Right forelimb (tissue), 1 donor: ENCODE results near the gene CDK13.
"Not testable (repeated sequence)": the region's sequence is repeated elsewhere in the genome, so short reads cannot be mapped to it uniquely, and the experiment has no call there.

Experiments used
- DNase-seq: peaks from one replicate; pipeline ENCODE4 v3.0.0-alpha.2; 2018

Gene CDK13

DNA sequence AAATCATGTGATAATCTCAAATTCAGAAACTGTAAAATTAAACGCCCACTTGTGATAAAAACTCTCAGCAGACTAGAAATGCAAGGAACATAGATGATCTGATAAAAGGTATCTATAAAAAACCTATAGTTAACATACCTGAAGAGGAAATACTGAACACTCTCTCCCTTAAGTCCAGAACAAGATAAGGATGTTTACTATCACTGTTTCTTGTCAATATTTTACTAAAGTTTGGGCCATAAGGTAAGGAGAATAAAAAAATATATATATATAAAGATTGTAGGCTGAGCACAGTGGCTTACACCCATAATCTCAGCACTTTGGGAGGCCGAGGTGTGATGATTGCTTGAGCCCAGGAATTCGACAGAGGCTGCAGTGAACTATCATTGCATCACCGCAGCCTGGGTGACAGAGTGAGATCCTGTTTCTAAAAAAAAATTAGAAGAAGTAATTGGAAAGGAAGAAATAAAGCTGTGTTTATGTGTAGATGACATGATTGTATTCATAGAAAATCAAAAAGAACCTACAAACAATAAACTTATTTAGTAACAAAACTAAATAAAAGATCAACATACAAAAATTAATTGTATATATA lies 155.9 kb downstream of the CDK13 start:
- no peak for DNase-seq

DNA sequence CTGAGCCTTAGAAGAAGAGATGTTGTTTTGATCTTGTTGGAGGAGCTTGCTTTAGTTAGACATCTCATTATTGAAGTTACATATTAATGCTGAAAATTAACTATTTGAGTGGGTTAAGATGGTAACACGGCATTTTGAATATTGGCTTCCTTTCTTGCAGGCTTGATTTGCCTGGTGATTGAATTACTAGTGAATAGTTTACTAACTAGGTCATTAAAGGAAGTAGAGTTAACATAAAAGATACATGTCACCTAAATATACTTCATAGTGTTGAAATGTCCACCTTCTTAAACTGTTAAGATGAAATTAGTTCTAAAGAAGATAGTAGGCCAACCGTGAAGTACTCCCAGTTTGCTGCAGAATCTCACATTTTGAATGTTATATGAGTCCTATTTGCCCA lies 165.9 kb downstream of the CDK13 start:
- no peak for DNase-seq

DNA sequence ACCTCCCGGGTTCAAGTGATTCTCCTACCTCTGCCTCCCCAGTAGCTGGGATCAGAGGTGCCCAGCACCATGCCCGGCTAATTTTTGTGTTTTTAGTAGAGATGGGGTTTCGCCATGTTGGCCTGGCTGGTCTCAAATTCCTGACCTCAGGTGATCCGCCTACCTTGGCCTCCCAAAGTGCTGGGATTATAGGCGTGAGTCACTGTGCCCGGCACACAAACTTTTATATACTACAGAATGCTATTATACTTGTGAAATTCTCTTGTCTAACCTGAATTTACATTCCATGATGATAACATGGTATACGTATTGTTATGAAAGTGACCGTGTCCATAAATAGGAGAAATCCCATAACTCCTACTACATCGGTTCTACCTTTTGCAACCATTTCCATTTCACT lies 167.1 kb downstream of the CDK13 start:
- not testable (repeated sequence) for DNase-seq

DNA sequence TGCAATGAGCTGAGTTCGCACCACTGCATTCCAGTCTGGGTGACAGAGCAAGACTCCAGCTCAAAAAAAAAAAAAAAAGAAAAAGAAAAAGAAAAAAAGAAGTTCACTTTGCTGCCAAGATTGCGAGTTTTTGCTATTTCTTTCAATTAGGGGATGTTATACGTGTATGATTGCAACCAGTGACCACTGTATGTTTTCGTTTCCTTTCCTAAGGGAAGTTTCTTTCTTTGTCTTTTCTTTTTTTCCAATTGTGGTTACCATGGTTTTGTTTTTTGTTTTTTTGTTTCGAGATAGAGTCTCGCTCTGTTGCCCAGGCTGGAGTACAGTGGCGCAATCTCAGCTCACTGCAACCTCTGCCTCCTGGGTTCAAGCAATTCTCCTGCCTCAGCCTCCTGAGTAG lies 168.1 kb downstream of the CDK13 start:
- not testable (repeated sequence) for DNase-seq

DNA sequence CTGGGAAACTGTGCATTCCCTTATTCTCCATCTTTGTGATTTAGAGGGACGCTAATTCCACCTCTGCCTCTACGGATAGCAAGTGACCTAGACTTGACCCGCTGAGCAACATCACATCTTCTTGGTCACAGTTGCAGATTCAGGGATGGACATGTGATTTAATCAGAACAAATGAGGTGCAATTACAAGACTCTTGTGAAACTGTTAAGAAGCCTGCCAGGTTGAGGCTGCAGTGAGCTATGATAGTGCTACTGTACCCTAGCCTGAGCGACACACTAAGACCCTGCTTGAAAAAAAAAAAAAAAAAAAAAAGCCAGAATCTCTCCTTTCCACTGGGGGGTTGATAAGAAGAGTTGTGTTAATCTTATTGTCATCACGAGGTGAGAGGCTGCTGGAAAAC lies 170.0 kb downstream of the CDK13 start:
- no peak for DNase-seq

DNA sequence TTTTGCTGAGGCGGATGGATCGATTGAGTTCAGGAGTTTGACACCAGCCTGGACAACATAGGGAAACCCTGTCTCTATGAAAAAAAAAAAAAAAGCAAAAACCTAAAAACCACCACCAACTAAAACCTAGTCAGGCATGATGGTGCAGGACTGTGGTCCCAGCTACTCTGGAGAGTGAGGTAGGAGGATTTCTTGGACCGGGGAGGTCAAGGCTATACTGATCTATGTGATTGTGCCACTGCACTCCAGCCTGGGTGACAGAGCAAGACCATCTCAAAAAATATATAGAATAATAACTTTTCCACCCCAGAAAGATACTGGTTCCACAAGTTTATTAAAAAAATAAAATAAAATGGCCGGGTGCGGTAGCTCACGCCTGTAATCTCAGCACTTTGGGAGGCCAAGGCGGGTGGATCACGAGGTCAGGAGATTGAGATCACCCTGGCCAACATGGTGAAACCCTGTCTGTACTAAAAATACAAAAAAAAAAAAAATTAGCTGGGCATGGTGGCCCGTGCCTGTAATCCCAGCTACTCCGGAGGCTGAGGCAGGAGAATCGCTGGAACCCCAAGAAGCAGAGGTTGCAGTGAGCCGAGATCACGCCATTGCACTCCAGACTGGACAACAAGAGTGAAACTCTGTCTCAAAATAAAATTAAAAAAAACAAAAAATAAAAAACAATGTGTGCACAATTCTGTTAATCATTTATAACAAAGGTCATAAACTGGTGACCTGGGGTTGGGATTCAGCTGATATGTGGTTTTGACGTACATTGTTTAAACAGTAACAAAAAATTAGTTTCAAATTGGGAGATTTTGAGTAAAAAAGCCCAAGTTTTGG lies 172.3 kb downstream of the CDK13 start:
- not testable (repeated sequence) for DNase-seq

DNA sequence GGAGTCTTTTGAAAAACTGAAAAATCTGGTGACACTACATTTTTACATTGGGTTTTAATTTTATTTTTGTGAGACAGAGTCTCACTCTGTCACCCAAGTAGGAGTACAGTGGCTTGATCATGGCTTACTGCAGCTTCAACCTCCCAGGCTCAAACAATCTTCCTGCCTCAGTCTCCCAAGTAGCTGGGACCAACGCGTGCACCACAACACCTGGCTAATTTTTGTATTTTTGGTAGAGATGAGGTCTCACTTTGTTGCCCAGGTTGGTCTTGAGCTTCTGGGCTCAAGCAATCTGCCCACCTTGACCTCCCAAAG lies 172.8 kb downstream of the CDK13 start:
- no peak for DNase-seq

DNA sequence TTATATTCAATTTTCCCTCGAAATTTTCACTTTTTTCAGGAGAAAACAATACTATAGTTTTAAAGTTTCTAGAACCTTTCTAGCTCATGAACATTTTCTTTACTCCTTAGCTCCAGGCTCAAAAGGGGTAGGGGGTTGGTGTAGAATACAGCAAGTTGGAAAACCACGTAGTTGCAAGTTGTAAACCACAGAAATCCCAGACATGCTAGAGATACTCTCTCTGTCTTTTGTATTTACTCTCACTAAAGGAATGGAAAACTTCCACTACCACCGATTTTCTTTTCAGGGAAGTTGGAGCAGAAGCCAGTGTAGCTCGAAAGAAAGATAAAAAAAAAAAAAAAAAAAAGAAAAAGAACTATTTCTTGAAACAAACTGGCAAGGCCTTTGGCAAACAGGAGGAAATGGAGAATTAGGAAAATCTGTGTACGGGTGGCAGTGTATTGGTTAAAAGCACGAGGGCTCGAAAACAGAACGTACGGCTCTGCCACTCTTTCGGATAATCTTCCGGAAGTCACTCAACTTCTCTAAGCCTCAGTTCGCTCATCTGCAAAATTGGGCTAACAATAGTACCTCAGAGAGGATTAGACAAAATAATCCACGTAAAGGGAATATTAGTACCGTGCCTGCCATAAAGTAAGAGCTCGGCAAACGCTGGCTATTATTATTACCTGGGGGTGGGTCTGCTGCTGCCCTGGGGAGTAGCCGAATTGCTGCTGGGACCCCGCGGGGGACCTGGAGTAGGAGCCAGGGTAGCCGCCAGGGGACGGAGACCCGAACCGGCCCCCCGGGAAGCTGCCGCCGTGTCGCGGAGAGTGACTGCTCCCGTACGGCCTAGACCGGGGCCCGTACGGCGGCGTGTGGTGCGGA lies 183.7 kb downstream of the CDK13 start:
- no peak for DNase-seq

DNA sequence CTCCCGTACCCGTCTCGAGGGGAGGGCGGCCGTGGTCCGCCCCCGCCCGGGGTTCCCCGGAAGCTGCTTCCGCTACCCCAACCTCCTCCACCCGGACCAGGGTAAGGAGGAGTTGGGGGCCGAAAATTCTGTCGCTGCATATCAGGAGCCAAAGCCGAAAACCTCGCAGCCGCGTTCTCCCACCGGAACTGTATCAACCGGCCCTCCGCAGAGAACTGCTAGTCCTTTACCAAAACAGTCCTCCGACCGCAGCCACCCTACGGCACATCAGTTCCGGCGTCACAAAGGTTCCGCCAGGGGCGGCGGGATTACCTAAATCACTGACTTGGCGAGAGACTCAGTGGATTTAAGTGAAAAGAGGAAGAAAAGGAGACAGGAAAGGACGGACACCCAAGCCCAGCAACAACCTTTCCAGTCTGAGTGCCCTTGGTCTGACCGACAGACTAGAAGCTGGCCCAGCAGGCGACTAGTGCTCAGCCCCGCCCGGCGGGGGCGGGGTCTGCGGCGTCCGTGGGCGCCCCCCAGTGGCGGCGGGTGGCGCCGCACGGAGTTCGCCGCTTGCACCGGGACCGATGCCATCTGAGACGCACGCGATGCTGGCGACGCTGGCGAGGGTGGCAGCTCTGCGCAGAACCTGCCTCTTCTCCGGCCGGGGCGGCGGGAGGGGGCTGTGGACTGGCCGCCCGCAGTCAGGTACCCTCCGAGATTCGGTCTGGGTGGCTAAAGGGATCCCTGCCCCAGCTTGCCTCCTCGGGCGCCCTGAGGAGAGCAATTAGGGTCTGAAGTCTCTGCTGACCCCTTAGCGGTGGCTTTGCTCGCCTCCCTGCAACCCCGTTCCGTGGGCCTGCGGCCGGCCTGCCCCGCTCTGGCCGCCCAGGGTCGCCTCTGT lies 184.6 kb downstream of the CDK13 start, which contains the start of the genes MPLKIP and SUGCT:
TSS of gene MPLKIP (minus strand) at position 195 of the 889 bp plus-strand sequence. CDS start at position 140, 55 bp downstream.
TSS of gene SUGCT (plus strand) at position 578 of the 889 bp plus-strand sequence.
- DNase-seq = peak; percentile 93

DNA sequence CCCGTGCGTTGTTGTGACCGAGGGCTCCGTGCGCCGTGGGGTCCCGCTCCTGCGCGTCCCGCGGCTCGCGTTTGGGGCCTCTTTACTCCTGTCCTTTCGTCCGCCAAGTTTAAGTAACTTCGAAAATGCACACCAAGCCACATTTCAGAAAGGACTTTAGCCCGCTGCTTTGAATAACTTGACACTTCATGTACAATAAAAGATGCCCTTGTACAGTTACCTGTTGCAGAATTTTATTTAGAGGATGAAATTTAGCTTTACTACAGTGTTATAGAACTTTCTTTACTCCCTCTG lies 185.2 kb downstream of the CDK13 start:
- DNase-seq = no peak

DNA sequence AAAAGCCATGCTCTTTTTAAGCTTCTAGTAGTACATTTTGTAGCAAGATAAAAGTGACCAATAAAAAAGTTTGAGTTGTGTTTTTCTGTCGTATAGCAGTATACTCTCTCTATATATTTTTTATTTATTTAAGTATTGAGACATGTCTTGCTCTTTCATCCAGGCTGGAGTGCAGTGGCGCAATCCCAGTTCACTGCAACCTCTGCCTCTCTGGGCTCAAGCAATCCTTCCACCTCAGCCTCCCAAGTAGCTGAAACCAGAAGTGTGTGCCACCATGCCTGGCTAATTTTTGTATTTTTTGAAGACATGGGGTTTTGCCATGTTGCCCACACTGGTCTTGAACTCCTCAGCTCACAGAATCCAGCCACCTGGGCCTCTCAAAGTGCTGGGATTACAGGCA lies 187.5 kb downstream of the CDK13 start:
- no peak for DNase-seq

DNA sequence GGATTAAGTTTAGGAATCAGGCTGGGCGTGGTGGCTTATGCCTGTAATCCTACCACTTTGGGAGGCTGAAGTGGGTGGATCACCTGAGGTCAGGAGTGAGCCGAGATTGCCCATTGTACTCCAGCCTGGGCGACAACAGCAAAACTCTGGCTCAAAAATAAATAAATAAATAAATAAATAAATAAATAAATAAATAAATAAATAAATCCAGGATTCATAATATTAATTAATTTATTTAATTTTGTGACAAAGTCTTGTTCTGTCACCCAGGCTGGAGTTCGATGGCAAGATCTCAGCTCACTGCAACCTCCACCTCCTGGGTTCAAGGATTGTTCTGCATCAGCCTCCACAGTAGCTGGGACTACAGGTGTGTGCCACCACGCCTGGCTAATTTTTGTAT lies 188.9 kb downstream of the CDK13 start:
- no peak for DNase-seq

DNA sequence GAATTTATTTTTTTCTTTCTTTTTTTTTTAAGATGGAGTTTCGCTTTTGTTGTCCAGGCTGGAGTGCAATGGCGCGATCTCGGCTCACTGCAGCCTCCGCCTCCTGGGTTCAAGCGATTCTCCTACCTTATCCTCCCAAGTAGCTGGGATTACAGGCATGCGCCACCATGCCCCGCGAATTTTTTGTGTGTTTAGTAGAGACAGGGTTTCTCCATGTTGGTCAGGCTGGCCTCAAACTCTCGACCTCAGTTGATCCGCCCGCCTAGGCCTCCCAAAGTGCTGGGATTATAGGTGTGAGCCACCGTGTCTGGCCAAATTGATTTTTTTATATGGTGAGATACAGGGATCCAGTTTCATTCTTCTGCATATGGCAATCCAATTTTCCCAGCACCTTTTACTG lies 189.8 kb downstream of the CDK13 start:
- not testable (repeated sequence) for DNase-seq

DNA sequence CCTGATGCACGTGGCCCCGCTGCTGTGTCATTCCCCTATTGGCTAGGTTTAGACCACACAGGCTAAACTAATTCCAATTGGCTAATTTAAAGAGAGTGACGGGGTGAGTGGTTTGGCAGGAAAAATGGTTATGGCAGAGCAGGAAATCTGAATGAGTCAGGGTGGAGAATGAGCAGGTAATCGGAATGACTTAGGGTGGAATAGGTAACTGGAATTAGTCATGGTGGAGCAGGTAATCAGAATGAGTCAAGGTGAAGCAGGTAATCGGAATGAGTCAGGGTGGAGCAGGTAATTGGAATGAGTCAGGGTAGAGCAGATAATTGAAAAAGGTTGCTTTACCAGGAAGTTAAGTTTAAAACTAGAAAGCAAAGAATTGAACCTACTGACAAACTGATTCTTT lies 191.9 kb downstream of the CDK13 start:
- not testable (repeated sequence) for DNase-seq

DNA sequence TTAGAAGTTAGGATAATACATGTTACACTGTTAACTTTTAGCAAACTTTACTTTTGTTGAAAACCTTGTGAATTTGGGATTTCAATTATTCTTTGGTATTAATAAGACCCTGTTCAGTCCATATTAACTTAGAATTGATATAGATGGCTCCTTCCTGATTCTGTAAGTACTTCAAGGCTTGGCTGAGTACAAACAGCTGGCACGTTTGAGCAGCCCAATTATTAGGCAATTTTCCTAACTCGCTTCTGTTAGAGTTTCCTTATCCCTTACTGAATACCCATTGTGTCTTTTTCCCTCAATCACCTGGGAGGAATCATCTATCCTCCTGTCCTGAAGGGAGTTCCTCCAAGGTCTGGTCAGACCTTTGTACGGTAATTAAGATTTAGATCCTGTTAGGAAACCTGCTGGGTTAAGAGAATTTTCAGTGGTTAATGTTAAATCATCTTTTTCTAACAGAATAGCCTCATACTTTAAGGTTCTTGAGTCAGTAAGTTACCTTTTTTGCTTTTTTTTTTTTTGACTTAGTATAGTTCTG lies 195.6 kb downstream of the CDK13 start:
- not testable (repeated sequence) for DNase-seq

DNA sequence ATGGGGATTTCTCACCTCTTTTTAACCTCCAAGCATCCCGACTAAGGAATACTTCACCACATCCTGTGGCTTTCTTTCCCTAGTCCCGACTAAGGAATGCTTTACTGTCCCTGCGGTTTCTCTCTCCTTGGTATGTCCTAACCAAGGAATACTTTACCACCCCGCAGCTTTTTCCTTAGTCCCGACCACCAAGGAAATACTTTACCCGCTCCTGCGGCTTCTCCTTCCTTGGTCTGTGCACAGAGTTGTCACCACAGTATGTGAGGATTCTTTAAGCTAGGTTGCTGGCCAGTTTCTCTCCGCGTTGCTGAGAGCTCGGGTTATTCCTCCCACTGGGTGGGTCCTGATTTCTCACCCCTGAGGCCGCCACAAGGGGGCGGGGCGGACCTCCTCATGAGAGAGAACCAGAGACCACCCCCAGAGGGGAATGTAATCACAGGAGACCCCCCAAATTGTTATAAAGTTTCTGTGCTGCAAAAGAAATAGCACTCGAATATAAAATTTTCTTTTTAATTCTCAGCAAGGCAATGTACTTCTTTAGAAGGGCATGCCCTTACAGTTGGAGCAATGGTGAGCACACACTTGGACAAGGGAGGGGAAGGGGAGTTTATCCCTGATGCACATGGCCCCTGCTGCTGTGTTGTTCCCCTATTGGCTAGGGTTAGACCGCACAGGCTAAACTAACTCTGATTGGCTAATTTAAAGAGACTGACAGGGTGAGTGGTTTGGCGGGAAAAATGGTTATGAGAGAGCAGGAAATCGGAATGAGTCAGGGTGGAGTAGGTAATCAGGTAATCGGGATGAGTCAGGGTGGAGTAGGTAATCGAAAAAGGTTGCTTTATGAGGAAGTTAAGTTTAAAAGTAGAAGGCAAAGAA lies 197.6 kb downstream of the CDK13 start:
- DNase-seq = no peak

DNA sequence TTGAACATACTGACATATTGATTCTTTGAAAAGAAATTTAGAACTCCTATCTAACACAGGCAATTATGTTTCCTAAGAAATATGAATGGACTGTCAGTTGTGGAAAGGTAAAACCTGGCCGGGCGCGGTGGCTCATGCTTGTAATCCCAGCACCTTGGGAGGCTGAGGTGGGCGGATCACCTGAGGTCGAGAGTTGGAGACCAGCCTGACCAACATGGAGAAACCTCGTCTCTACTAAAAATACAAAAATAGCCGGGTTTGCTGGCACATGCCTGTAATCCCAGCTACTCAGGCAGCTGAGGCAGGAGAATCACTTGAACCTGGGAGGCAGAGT lies 198.2 kb downstream of the CDK13 start:
- not testable (repeated sequence) for DNase-seq

DNA sequence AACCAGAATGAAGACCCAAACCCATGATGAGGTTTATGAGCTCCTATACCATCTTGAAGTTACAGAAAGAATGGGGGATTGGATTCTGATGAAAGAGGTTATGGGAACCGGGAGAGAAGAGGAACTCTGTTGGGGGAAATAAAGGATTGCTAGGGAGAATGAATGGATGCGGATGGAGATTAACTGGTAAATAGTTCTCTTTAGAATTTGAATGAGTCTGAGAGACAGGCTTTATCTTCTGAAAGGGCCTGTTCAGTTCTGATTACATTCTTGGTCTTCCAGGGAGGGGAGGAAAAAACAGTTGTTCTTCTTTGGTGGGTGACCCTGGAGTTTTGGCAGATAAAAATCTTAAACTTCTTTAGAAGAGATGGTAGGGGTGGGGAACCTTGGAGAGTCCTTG lies 198.6 kb downstream of the CDK13 start:
- DNase-seq = no peak
